Heart left ventricle (tissue), 13 donors: ENCODE data around the gene FUT3.
"Not testable (repeated sequence)": the region's sequence is repeated elsewhere in the genome, so short reads cannot be mapped to it uniquely, and the experiment has no call there.

Source experiments
- POLR2A ChIP-seq, 2 donors: fragments of 450-650 bp; IDR thresholded peaks; one replicate each; pipeline ENCODE4 v1.6.1; 2017; ENCODE audit warnings: antibody characterized with exemption in 2 of 2, mild to moderate bottlenecking in 2 of 2, moderate library complexity in 2 of 2
- TF ChIP-seq, protein P1 (sequence below), 12 donors: fragments of 200-600 bp; sonication (generic) in 4 of 12; IDR thresholded peaks; one replicate each; pipeline versions ENCODE4 v1.5.0 to v1.8.0; 2018 to 2022; ENCODE audit warnings: antibody characterized with exemption in 12 of 12, mild to moderate bottlenecking in 5 of 12
- donor health status: ischemic (EF 13 %, LVEDD 7.1; RV severe dilation, severe dysfunction).
- donor health status: DM: no; HTN: yes; CAD: no.
- donor health status: DM: no; HTN: no; CAD: no.
- donor health status: ischemic (EF 25% LVEDD 6.9; RV normal size, moderate dysfunction).
- donor health status: ischemic (EF 25% LVEDD 5.7; RV mildly dilated, moderate dysfunction).
- donor health status: ischemic (EF 35%, LVEDD 5.7; RV mildly dilated, moderate dysfunction).
- donor health status: nonischemic (EF 11% LVEDD 7.7; RV severe dilation, severe dysfunction).
- donor health status: DM: yes; HTN: yes; CAD: no.
- donor health status: PGD.
- donor health status: ischemic (EF 29% LVEDD 5.4; RV normal size, mild dysfunction).
- donor health status: nonischemic (EF 23%, LVEDD 6.1; RV moderate dilation, normal function).

DNA sequence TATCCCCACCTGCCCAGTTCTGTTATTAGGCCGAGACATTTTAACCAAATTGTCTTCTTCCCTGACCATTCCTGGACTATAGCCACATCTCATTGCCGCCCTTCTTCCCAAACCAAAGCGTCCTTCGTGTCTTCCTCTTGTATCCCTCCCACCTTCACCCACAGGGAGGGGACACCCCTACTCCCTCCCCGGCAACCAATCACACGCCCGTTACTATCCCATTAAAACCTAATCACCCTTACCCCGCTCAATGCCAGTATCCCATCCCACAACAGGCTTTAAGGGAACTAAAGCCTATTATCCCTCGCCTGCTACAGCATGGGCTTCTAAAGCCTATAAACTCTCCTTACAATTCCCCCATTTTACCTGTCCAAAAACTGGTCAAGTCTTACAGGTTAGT lies 3.9 kb upstream of the FUT3 start:
- TF ChIP-seq, protein P1, sequence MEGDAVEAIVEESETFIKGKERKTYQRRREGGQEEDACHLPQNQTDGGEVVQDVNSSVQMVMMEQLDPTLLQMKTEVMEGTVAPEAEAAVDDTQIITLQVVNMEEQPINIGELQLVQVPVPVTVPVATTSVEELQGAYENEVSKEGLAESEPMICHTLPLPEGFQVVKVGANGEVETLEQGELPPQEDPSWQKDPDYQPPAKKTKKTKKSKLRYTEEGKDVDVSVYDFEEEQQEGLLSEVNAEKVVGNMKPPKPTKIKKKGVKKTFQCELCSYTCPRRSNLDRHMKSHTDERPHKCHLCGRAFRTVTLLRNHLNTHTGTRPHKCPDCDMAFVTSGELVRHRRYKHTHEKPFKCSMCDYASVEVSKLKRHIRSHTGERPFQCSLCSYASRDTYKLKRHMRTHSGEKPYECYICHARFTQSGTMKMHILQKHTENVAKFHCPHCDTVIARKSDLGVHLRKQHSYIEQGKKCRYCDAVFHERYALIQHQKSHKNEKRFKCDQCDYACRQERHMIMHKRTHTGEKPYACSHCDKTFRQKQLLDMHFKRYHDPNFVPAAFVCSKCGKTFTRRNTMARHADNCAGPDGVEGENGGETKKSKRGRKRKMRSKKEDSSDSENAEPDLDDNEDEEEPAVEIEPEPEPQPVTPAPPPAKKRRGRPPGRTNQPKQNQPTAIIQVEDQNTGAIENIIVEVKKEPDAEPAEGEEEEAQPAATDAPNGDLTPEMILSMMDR (IDR thresholded peaks at IDR 0.05): not testable (repeated sequence)
- not testable (repeated sequence) for TF ChIP-seq POLR2A (IDR thresholded peaks at IDR 0.05)
